Measurements from ENCODE around the gene ANTKMT.
A peak's percentile ranks its signal among the peaks of the same experiment; 100 is the strongest.

ANTKMT gene

GRCh38 chr16:694187-694862 lies 26.6 kb upstream of the ANTKMT start:
- H3K4me3 ChIP-seq (ENCODE audit: low read depth, low read length) = peak overlapping the region; percentile 56
- TF ChIP-seq CTCF (IDR thresholded peaks at IDR 0.05; ENCODE audit: control insufficient read depth, extremely low read depth, insufficient read depth) = no peak
- no peak for DNase-seq (ENCODE audit: low read depth)

- no peak for TF ChIP-seq CTCF (IDR thresholded peaks at IDR 0.05; ENCODE audit: control insufficient read depth, extremely low read depth, insufficient read depth)
- H3K4me3 ChIP-seq (ENCODE audit: low read depth, low read length) = peak overlapping the region; percentile 56
- DNase-seq (ENCODE audit: low read depth) = no peak
Measured at GRCh38 chr16:694863-695354, 26.0 kb upstream of the ANTKMT start.

- peak; percentile 66 for DNase-seq (ENCODE audit: low read depth)
Measured at GRCh38 chr16:695355-696089, 25.4 kb upstream of the ANTKMT start.

GRCh38 chr16:698911-699671 lies 21.9 kb upstream of the ANTKMT start:
- no peak overlapping the region for H3K4me3 ChIP-seq (ENCODE audit: low read depth, low read length)
- TF ChIP-seq CTCF (IDR thresholded peaks at IDR 0.05; ENCODE audit: control insufficient read depth, extremely low read depth, insufficient read depth) = no peak
- DNase-seq (ENCODE audit: low read depth) = no peak

More at GRCh38 chr16:695355-696089, 25.4 kb upstream of the ANTKMT start:
- TF ChIP-seq CTCF (IDR thresholded peaks at IDR 0.05; ENCODE audit: control insufficient read depth, extremely low read depth, insufficient read depth) = no peak
- H3K4me3 ChIP-seq (ENCODE audit: low read depth, low read length) = peak overlapping the region; percentile 56

GRCh38 chr16:700684-701584 lies 20.0 kb upstream of the ANTKMT start:
- no peak overlapping the region for H3K4me3 ChIP-seq (ENCODE audit: low read depth, low read length)
- no peak for DNase-seq (ENCODE audit: low read depth)
- TF ChIP-seq CTCF (IDR thresholded peaks at IDR 0.05; ENCODE audit: control insufficient read depth, extremely low read depth, insufficient read depth) = no peak

- no peak for DNase-seq (ENCODE audit: low read depth)
- TF ChIP-seq CTCF (IDR thresholded peaks at IDR 0.05; ENCODE audit: control insufficient read depth, extremely low read depth, insufficient read depth) = no peak
- no peak overlapping the region for H3K4me3 ChIP-seq (ENCODE audit: low read depth, low read length)
Measured at GRCh38 chr16:702341-702740, 18.6 kb upstream of the ANTKMT start.

Data from LNCaP clone FGC (cell line).